ENCODE results near the gene CALML5. TPM values are rescaled to one million over a fixed set of nuclear protein-coding genes. Genes with fewer than 3 reads are reported as not detected.

CALML5 gene
- total RNA-seq, 4 donors from 2014 or later: not detected

- Histone ChIP-seq H3K27ac (no peak overlapping the region), H3K4me1 (peaks cover 0 to 9% (median 0%) of the 10 kb centered on the region in 4 donors), H3K9me3 (no peaks in the 10 kb centered on the region), H3K36me3 (no peaks in the 10 kb centered on the region), H3K4me3 (no peak overlapping the region), H3K27me3 (no peaks in the 10 kb centered on the region)
- TF ChIP-seq CTCF (IDR thresholded peaks at IDR 0.05): no peak
- TF ChIP-seq POLR2A (IDR thresholded peaks at IDR 0.05): no peak
- peak in 2 of 3 donors; percentile 30 to 34 for DNase-seq
Observed at GRCh38 chr10:5525561-5526341, 26.4 kb upstream of the CALML5 start.

DNA sequence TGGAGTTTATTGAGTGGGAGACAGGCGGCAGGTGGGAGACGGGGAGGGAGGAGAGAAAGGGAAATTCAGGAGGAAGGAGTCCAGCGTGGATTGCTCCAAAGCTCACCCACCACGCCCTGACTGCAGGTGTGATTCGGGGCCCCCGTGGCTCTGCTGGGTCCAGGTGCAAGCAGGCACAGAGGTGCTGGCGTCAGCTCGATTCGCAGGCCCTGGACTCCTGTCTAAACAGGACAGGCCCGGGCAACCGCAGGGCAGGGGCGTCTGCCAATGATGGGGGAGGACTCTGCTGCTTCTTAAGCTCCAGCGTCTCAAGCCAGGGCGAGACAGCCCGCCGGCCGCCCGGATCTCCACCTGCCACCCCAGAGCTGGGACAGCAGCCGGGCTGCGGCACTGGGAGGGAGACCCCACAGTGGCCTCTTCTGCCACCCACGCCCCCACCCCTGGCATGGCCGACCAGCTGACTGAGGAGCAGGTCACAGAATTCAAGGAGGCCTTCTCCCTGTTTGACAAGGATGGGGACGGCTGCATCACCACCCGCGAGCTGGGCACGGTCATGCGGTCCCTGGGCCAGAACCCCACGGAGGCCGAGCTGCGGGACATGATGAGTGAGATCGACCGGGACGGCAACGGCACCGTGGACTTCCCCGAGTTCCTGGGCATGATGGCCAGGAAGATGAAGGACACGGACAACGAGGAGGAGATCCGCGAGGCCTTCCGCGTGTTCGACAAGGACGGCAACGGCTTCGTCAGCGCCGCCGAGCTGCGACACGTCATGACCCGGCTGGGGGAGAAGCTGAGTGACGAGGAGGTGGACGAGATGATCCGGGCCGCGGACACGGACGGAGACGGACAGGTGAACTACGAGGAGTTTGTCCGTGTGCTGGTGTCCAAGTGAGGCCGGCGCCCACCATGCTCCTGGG lies 25.5 kb upstream of the CALML5 start, which contains the start of gene CALML3:
Gene CALML3, plus strand, starts transcription at position 321 of the 920 bp plus-strand sequence. Its CDS starts 125 bp downstream, at position 446.
- Histone ChIP-seq H3K36me3 (no peaks in the 10 kb centered on the region), H3K27me3 (no peaks in the 10 kb centered on the region), H3K9me3 (no peaks in the 10 kb centered on the region), H3K4me3 (no peak within 1 kb of the TSS), H3K4me1 (peaks cover 0 to 9% (median 0%) of the 10 kb centered on the region in 4 donors), H3K27ac (no peak within 1 kb of the TSS)
- no peak for TF ChIP-seq CTCF (IDR thresholded peaks at IDR 0.05)
- no peak for TF ChIP-seq POLR2A (IDR thresholded peaks at IDR 0.05)
- DNase-seq: peak in 2 of 3 donors; percentile 45 to 55

DNA sequence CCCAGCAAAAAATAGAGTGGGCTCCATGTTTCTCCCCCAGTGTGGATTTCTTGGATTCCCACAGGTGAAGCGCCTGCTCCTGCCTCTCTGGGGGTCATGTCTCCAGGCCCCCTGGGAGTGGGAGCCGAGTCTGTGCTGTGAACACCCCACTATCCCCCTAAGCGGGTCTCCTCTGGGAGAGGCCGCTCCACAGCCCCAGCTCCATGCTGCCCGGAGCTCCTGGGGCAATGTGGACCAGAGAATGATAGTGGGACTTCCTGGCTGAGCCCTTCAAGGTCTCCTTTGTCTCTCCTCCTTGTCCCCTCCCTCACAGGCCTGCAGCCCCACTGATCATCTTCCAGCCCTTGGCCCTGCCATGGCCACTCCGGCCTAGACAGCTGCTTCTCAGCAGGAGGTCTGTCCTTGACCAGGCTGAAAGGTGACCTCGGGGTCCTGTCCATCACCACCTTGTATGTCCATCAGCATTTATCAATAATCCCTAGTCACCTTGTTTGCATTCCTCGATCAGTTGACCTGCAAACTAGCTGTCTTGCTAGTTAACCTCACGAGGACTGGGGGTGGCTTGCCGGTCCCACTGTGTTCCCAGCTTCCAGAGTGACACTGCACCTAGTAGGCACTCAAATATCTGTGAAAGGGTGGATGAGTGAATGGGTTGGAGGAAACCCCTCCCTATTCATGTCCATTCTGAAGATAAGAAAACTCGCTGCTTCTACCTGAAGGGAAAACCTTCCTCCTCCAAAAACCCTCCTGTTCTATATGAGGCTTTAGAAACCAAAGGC lies 24.6 kb upstream of the CALML5 start:
- H3K4me1 ChIP-seq: peaks cover 0 to 5% (median 0%) of the 10 kb centered on the region in 4 donors
- no peak overlapping the region for H3K4me3 ChIP-seq
- DNase-seq: peak in 2 of 3 donors; percentile 27 to 28
- H3K27me3 ChIP-seq: no peaks in the 10 kb centered on the region
- H3K9me3 ChIP-seq: no peaks in the 10 kb centered on the region
- TF ChIP-seq CTCF (IDR thresholded peaks at IDR 0.05) (no peak), POLR2A (IDR thresholded peaks at IDR 0.05) (no peak)
- no peak overlapping the region for H3K27ac ChIP-seq
- no peaks in the 10 kb centered on the region for H3K36me3 ChIP-seq

- H3K27me3 ChIP-seq: no peaks in the 10 kb centered on the region
- H3K36me3 ChIP-seq: no peaks in the 10 kb centered on the region
- no peak for TF ChIP-seq POLR2A (IDR thresholded peaks at IDR 0.05)
- TF ChIP-seq CTCF (IDR thresholded peaks at IDR 0.05): no peak
- no peak overlapping the region for H3K4me3 ChIP-seq
- peak in 2 of 3 donors; percentile 19 to 30 for DNase-seq
- no peaks in the 10 kb centered on the region for H3K4me1 ChIP-seq
- H3K27ac ChIP-seq: no peak overlapping the region
- H3K9me3 ChIP-seq: no peaks in the 10 kb centered on the region
Observed at GRCh38 chr10:5522913-5523560, 23.7 kb upstream of the CALML5 start.

Data from Peyer's patch (tissue), 4 donors.